ENCODE results near the gene MED13L.

MED13L gene

DNA sequence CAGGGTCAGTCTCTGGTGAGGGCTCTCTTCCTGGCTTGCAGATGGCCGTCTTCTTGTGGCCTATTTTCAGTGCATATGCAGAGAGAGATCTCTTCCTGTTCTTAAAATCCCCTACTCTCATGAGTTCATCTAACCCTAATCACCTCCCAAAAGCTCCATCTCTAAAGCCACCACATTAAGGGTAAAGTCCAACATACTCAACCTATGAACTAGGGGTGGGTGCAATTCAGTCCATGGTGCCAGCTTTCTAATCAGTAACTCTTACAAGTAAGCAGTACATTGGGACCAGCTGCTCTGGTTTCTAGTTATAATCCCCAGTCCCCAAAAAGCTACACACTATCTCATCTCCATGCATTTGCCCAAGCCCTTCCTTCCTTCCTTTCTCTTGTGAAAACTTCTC lies 365.1 kb downstream of the MED13L start:
- DNase-seq = no peak

DNA sequence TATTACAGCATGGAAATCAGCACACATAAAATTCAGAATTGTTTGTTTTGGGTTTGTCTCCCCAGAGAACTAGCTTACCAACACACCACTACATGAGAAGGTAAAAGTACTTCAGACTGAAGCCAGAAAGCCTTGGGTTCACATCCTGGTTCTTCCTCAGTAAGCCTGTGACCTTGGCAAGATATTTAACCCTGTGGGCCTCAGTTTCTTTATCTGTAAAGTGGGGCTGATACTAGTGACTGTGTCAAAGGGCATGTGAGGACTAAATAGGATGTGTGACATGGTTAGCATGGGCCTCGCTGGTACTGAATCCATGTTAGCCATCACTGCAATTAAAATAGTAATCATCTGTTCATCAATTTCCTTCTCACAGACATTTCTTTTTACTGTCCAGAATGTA lies 366.1 kb downstream of the MED13L start:
- DNase-seq = no peak

DNA sequence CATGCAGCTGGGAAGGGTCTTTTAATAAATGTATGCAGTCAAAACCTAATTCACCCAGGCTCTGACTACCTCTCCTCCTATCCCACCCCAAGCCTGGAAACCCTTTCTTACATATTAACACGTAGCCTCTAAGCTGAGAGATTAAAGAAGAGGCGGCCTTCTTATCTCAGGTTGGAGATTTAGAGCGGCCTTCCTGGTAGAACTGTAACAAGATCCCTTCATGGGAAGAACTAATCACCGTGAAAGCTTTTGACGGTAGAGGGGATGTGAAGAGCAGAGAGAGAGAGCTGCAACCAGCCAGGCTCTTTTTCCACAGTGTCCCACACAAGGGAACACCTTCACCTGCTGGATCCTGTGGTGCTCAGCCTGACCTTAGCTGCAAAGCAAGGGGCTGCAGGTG lies 367.4 kb downstream of the MED13L start:
- no peak for DNase-seq

Measured in hypothalamus (tissue), 51 donors.